Measurements from ENCODE around the gene HSPA14.
"Not testable (repeated sequence)": the region's sequence is repeated elsewhere in the genome, so short reads cannot be mapped to it uniquely, and the experiment has no call there.

Gene HSPA14

DNA sequence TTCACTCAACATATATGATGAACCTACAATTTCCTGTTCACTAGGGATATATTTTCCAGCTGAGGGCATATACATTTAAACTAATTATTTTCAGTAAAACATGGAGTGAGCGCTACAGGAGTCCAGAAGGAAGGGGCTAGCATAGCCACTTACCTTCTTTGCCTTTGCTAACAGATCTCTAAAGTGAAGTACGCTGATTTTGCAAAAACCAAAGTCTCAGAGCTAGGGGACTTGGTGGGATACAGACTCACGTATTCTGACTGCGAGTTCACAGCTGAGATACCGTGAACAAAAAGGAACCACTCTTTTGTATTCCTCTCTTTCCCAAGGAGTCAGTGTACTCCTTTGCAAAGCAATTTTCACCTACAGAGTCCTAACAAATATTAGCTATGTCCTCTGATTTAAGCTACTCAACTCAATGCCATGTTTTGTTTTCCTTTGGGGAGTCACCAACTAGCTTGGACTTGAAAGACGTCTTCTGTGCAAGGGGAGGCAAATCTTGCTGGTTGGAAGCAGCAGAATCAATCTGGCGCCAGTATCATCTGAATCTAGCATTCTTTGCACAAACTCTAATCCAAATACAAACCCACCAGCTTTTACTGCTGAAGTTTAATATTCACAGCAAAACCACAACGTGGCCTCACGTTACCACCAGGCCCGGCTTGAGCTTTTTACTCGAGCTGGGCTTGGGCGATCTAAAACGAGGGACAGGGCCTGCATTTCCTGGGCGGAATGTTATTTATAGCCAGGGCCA lies 926 bp upstream of the HSPA14 start:
- peak; percentile 44 for DNase-seq

DNA sequence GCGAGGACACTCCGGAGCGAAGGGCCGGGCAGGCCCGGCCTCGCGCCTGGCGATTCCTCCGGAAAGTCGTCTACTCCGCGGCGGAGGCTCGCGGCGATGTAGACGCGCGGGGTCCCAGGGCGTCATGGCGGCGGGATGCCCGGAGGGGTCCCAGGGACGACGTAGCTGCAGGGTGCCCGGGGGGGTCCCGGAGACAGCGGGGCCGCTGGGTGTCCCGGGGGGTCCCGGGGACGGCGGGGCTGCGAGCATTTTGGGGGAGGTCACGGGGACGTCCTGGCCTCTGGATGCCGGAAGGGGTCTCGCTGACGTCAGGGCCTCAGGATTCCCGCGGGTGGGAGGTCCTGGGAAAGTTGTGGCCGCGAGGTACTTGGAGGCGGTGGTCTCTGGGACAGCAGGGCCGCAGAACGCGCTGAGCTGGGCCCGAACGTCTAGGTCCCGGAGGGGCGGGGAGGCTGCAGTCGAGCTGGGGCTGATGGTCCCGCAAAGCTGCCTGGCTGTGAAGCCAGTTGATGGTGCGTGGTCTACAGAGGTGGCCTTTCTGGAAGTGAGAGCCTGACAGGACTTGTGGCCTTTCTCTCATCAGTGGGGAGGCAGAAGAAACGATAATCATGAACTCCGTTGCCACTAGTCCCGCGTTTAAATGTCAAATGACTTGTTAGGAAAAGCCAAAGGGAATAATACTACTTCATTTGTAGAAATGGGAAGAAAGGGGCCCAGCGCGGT lies 637 bp downstream of the HSPA14 start:
- DNase-seq, result no peak

- no peak for DNase-seq
These were observed 1.2 kb downstream of the HSPA14 start for GRCh38 chr10:14839305-14839695.

GRCh38 chr10:14840178-14840577 lies 2.1 kb downstream of the HSPA14 start:
- no peak for DNase-seq

DNA sequence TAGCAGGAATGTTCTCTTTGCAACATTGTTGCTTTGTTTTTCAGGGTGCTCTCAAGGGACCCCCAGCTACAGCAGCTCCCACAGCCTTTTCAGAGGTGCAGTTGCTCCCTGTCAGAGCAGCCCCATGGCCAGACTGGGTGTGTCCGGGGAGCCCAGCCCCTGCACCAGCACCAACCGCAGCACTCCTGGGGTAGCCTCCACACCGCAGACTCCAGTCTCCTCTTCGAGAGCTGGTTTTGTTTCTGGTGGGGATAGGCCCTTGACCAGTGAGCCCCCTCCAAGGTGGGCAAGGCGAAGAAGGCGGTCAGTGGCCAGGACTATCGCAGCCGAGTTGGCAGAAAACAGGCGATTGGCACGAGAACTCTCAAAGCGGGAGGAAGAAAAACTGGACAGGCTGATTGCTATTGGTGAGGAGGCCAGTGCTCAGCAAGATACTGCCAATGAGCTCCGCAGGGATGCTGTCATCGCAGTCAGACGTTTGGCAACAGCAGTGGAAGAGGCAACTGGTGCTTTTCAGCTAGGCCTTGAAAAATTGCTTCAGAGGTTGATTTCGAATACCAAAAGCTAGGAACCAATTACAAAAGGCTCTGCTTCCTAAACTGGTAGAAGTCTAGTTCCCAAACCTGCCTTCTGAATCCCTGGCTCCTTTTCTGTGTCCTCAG lies 5.4 kb downstream of the HSPA14 start:
- no peak for DNase-seq

DNA sequence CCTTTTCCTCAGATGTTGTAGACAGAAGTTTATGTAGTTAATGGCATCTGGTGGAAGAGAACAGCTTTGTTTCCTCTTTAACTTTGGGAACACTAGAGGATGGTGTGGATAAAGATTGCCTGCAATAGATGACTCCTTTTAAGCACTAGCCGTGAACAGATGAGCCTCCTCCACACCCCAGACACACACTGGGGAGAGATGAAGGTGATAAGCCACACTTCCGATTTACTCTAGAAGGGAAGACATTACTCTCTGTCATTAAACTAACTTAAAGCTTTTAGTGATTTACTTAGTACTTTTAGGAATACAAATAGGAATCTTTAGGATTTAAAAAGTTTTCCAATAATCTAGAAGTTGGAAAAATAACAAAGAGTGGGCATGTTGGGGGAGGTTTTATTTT lies 6.8 kb downstream of the HSPA14 start:
- DNase-seq, result no peak

GRCh38 chr10:14852236-14852635 lies 14.1 kb downstream of the HSPA14 start:
- no peak for DNase-seq

GRCh38 chr10:14855453-14855852 lies 17.3 kb downstream of the HSPA14 start:
- DNase-seq, result no peak

DNA sequence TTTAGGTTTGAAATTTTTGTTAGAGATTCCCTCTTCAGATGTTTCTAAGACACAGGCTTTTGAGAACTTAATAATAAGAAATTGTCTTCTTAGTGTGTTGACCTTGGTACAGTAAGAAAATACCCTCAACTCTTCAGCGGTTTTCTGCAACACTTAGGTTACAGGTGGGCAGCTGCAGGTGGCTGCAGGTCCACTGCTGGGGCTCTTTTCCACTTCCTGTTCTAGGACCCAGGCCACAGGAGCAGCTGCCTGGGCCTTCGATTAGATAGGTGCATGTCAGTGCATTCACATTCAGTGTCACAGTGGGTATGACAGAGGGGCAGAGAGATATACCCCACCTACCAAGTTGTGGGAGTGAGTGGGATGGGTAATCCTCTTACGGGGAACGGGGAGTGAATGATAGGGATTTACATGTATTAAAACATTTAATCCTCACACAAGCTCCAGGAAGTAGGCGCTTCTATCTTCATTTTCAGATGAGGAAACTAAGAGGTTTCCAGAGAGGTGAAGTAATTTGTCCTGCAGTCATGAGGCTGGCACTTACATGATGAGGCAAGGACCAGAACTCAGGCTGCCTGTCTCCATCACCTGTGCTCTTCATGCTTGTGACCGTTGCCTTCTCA lies 20.3 kb downstream of the HSPA14 start:
- DNase-seq, result no peak

- DNase-seq, result no peak
These were observed 20.9 kb downstream of the HSPA14 start for GRCh38 chr10:14859043-14859442.

DNA sequence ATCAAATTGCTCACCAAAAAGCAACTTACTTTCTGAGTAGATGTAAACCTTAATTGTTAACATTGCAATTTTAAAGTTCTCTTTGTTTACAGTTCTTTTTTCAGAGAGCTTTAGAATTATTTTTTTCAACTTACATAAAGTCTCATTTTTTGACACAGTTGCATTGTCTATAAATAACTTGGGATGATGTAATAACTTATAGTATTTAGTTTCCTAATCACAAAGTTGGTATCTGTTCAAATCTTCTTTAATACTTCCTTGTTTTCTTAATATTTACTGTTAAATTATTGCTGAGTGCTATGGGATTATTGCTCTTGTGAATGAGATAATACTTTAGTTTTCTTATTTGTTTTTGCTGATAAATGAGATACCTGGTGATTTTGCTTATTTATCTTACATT lies 21.7 kb downstream of the HSPA14 start:
- no peak for DNase-seq

GRCh38 chr10:14860791-14861190 lies 22.7 kb downstream of the HSPA14 start:
- DNase-seq, result no peak

- not testable (repeated sequence) for DNase-seq
These were observed 26.4 kb downstream of the HSPA14 start for GRCh38 chr10:14864466-14864865.

DNA sequence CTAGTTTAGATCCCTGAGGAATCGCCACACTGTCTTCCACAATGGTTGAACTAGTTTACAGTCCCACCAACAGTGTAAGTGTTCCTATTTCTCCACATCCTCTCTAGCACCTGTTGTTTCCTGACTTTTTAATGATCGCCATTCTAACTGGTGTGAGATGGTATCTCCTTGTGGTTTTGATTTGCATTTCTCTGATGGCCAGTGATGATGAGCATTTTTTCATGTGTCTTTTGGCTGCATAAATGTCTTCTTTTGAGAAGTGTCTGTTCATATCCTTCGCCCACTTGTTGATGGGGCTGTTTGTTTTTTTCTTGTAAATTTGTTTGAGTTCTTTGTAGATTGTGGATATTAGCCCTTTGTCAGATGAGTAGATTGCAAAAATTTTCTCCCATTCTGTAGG lies 26.8 kb downstream of the HSPA14 start:
- DNase-seq, result not testable (repeated sequence)

GRCh38 chr10:14873090-14873760 lies 35.1 kb downstream of the HSPA14 start:
- no peak for DNase-seq

DNA sequence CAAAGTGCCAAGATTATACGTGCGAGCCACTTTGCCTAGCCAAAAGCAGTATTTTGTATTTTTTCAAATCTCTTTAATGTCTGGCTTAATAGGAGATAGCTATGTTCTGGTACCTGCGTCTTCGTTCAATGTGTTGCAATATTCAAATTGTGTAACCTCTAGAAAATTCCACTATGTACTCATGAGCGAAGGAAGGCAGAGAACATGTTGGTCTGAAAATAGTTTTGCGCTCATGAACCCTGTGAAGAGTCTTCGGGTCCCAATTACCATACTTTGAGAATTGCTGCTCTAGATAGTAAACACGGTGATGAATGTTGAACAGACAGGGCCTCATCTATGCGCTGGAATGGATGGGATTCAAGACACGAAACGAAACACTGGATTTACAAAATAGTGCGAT lies 37.8 kb downstream of the HSPA14 start:
- DNase-seq, result no peak

- no peak for DNase-seq
These were observed 38.7 kb downstream of the HSPA14 start for GRCh38 chr10:14876764-14877163.

DNA sequence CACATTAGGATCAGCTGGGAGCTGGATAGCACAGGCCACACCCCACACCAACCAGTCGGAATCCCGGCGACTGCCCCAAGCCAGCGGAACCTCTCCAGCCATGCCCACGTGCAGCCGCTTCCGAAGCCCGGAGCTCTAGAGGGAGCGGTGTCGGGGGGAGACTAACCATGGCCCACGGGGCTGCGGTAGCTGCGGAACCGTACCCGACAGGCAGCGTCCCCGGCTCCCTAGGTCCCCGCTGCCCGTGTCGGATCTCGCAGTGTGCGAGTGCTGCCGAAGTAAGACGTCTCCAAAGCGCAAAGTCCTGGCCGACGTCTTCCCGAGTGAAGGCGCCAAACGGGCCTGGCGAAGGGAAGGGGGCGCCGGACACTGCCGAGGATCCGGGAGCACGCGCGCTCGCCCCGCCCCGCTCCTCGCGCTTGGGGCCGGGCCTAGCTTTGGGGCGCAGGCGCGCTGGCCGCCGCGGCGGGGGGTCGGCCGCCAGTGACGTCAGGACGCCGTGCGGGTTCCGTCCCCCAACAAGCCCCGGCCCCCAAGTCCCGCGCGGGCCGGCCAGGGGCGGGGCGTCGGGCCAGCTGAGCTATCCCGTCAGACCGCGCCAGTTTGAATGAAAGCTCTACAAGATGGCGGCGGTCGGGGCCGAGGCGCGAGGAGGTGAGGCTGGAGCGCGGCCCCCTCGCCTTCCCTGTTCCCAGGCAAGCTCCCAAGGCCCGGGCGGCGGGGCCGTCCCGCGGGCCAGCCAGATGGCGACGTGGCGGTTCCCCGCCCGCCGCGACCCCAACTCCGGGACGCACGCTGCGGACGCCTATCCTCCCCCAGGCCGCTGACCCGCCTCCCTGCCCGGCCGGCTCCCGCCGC lies 40.4 kb downstream of the HSPA14 start, which contains the start of gene SUV39H2:
Gene SUV39H2, plus strand, starts transcription at position 601 of the 858 bp plus-strand sequence. Its CDS starts 23 bp downstream, at position 624.
- peak; percentile 82 for DNase-seq

DNA sequence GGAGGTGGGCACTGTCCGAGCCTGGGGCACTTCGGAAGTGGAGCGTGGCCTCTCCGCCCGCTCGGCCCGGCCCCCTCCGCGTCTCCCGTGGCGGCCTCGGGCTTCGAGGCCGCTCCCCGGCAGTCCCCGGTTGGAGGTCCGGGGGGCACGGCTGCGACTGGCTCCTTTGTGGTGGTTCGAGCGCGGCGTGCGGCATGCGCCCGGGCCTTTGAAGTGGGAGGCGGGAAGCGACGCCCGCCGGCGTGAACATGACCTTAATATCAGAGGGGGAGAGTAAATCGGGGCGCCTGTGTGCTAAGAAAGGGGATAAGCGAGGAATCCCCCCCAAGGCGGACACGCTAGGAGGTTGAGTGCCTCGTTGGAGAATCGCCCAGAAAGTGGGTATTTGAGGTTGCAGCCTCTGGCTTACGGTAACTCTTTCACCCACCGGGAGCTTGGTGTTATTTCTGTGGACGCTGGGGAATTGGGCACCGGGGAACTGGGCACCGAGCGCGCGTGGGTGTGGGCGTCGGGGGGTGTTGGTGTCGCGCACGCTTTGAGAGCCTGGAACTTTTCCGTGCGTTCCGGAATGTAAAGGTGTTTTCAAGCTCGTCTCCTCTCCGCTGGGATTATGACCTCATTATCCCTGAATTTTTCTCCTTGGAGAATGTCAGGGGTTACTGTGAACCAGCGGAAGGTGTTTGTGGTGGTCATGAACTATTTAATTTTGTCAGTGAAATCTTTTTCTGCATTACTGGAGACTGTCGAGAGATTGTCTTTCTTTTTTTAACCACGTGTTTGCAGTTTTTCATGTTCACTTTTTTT lies 41.2 kb downstream of the HSPA14 start:
- peak; percentile 13 for DNase-seq

- no peak for DNase-seq
These were observed 41.8 kb downstream of the HSPA14 start for GRCh38 chr10:14879928-14880193.

GRCh38 chr10:14880229-14880628 lies 42.1 kb downstream of the HSPA14 start:
- no peak for DNase-seq
